ENCODE data around the gene PTGIR. TPM values are rescaled to one million over a fixed set of nuclear protein-coding genes. Genes with fewer than 3 reads are reported as not detected.

PTGIR gene
- total and polyA plus RNA-seq, 2 donors from 2014 or later, result 7.5 to 10.1 TPM

DNA sequence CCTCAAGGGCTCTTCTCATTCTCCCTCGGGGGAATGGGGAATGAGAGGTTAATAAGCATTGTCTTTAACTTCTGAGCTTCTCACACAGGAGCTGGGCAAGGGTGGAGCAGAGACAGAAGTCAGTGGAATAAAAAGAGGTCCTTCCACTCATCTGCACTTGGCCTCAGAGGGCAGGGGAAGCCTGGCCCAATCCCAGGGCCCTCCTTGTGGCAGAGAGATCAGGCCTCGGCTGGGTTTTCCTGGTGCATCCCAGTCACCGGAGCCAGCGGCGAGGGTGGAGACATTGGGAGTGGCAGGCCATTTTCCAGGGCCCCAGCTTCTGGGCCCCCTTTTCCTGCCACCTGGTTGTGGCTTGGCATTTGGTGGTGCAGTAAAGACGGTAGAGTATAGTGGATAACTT, 13.1 kb downstream of the PTGIR start:
- intact Hi-C loops (cut with DNase I), result loop anchor here (5.0 kb wide), 1 partner anchor 51 kb away; the partner anchor contains the start of gene DACT3
- FAIRE-seq (no peak), DNase-seq (no peak)
- Histone ChIP-seq H3K36me3 (ENCODE audit: control insufficient read depth in 2 of 3, insufficient read depth in 3 of 3, low read length in 3 of 3) (peaks cover 0 to 28% (median 14%) of the 10 kb centered on the region in 3 donors), H3K9ac (ENCODE audit: low read length in 3 of 3) (no peak overlapping the region), H3K4me1 (ENCODE audit: control insufficient read depth in 2 of 3, insufficient read depth in 2 of 3, low read depth in 1 of 3, low read length in 3 of 3) (peaks cover 0 to 4% (median 0%) of the 10 kb centered on the region in 3 donors), H3K9me3 (ENCODE audit: control insufficient read depth in 2 of 3, insufficient read depth in 1 of 3, low read length in 3 of 3) (no peaks in the 10 kb centered on the region), H3K27me3 (ENCODE audit: control insufficient read depth, insufficient read depth, low read length) (no peaks in the 10 kb centered on the region), H3K27ac (ENCODE audit: low read depth in 2 of 2, low read length in 2 of 2) (no peak overlapping the region), H3K4me3 (ENCODE audit: low read length in 3 of 3) (no peak overlapping the region)
- TF ChIP-seq, protein P1, sequence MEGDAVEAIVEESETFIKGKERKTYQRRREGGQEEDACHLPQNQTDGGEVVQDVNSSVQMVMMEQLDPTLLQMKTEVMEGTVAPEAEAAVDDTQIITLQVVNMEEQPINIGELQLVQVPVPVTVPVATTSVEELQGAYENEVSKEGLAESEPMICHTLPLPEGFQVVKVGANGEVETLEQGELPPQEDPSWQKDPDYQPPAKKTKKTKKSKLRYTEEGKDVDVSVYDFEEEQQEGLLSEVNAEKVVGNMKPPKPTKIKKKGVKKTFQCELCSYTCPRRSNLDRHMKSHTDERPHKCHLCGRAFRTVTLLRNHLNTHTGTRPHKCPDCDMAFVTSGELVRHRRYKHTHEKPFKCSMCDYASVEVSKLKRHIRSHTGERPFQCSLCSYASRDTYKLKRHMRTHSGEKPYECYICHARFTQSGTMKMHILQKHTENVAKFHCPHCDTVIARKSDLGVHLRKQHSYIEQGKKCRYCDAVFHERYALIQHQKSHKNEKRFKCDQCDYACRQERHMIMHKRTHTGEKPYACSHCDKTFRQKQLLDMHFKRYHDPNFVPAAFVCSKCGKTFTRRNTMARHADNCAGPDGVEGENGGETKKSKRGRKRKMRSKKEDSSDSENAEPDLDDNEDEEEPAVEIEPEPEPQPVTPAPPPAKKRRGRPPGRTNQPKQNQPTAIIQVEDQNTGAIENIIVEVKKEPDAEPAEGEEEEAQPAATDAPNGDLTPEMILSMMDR (IDR thresholded peaks at IDR 0.05; ENCODE audit: borderline replicate concordance, extremely low read depth, insufficient read depth), result no peak

DNA sequence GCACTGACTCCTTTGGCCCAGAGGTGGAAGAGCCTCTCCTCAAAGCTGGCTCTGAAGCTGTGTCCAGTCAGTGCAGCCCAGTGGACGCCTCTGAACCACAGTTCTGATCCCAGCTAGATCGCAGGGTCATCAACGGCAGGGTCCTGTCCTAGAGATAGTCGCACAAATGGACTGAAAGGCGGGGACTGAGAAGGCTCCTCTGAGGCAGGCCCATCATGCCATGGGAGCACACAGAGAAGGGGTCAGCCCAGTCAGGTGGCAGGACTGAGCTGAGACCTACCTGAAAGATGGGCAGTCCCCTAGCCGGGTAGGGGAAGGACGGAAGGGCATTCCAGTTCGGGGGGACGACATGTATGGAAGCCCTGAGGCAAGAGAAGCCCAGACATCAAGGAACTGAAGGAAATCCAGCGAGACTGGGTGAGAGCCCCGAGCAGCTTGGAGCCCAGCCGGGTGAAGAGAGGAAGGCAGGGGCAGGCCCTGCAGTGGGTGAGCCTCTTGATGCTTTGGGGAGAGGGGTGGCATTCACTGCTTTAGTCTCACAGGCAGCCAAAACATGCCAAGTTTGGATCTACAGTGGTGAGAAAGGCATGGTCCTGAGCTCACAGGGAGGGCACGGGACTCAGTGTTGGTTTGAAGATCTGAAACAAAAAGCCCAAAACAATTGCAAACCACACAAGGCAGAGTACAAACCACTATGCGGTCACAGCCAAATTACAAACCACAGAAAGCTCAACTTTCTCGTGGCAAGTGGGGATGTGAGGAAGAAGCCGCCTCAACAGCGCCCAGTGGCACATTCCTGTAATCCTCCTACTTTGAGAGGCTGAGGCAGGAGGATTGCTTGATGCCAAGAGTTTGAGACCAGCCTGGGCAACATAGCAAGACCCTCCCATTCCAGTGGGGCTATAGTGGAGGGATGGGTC, 13.8 kb downstream of the PTGIR start:
- no peak overlapping the region for H3K27ac ChIP-seq (ENCODE audit: low read depth in 2 of 2, low read length in 2 of 2)
- intact Hi-C loops (cut with DNase I), result loop anchor here (5.0 kb wide), 1 partner anchor 51 kb away; the partner anchor contains the start of gene DACT3
- H3K4me3 ChIP-seq (ENCODE audit: low read length in 3 of 3), result no peak overlapping the region
- no peaks in the 10 kb centered on the region for H3K9me3 ChIP-seq (ENCODE audit: control insufficient read depth in 2 of 3, insufficient read depth in 1 of 3, low read length in 3 of 3)
- FAIRE-seq (no peak), DNase-seq (peak in 2 of 5 donors; percentile 33 to 51)
- no peaks in the 10 kb centered on the region for H3K27me3 ChIP-seq (ENCODE audit: control insufficient read depth, insufficient read depth, low read length)
- TF ChIP-seq, protein P1 (IDR thresholded peaks at IDR 0.05; ENCODE audit: borderline replicate concordance, extremely low read depth, insufficient read depth), result no peak
- peaks cover 0 to 34% (median 17%) of the 10 kb centered on the region in 3 donors for H3K36me3 ChIP-seq (ENCODE audit: control insufficient read depth in 2 of 3, insufficient read depth in 3 of 3, low read length in 3 of 3)
- peaks cover 0 to 2% (median 0%) of the 10 kb centered on the region in 3 donors for H3K4me1 ChIP-seq (ENCODE audit: control insufficient read depth in 2 of 3, insufficient read depth in 2 of 3, low read depth in 1 of 3, low read length in 3 of 3)
- H3K9ac ChIP-seq (ENCODE audit: low read length in 3 of 3), result no peak overlapping the region

DNA sequence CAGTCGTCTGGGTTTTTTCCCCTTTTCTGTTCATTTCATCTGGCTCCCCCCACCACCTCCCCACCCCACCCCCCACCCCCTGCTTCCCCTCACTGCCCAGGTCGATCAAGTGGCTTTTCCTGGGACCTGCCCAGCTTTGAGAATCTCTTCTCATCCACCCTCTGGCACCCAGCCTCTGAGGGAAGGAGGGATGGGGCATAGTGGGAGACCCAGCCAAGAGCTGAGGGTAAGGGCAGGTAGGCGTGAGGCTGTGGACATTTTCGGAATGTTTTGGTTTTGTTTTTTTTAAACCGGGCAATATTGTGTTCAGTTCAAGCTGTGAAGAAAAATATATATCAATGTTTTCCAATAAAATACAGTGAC, 14.5 kb downstream of the PTGIR start:
- Histone ChIP-seq H3K36me3 (ENCODE audit: control insufficient read depth in 2 of 3, insufficient read depth in 3 of 3, low read length in 3 of 3) (peaks cover 0 to 40% (median 21%) of the 10 kb centered on the region in 3 donors), H3K9ac (ENCODE audit: low read length in 3 of 3) (no peak overlapping the region), H3K27me3 (ENCODE audit: control insufficient read depth, insufficient read depth, low read length) (no peaks in the 10 kb centered on the region), H3K27ac (ENCODE audit: low read depth in 2 of 2, low read length in 2 of 2) (no peak overlapping the region), H3K4me1 (ENCODE audit: control insufficient read depth in 2 of 3, insufficient read depth in 2 of 3, low read depth in 1 of 3, low read length in 3 of 3) (peaks cover 0 to 7% (median 0%) of the 10 kb centered on the region in 3 donors), H3K4me3 (ENCODE audit: low read length in 3 of 3) (no peak overlapping the region), H3K9me3 (ENCODE audit: control insufficient read depth in 2 of 3, insufficient read depth in 1 of 3, low read length in 3 of 3) (no peaks in the 10 kb centered on the region)
- intact Hi-C loops (cut with DNase I), result loop anchor here (5.0 kb wide), 1 partner anchor 52 kb away; the partner anchor contains the start of gene DACT3
- no peak for FAIRE-seq
- no peak for DNase-seq
- TF ChIP-seq, protein P1 (IDR thresholded peaks at IDR 0.05; ENCODE audit: borderline replicate concordance, extremely low read depth, insufficient read depth), result no peak
